Head of caudate nucleus (tissue), 42 donors: Measurements from ENCODE around the gene EXOC6.

Source experiments
- DNase-seq, 42 donors: peaks; one replicate each; pipeline versions ENCODE4 v3.0.0 to v3.0.0-alpha.2; 2020 to 2021; ENCODE audit warnings: mixed read lengths in 7 of 42
- intact Hi-C: fragments of 100-400 bp; cut with DNase I; formaldehyde crosslinking; loops from one replicate; pipeline ENCODE4 v1.15.0; 2022

Gene EXOC6, protein sequence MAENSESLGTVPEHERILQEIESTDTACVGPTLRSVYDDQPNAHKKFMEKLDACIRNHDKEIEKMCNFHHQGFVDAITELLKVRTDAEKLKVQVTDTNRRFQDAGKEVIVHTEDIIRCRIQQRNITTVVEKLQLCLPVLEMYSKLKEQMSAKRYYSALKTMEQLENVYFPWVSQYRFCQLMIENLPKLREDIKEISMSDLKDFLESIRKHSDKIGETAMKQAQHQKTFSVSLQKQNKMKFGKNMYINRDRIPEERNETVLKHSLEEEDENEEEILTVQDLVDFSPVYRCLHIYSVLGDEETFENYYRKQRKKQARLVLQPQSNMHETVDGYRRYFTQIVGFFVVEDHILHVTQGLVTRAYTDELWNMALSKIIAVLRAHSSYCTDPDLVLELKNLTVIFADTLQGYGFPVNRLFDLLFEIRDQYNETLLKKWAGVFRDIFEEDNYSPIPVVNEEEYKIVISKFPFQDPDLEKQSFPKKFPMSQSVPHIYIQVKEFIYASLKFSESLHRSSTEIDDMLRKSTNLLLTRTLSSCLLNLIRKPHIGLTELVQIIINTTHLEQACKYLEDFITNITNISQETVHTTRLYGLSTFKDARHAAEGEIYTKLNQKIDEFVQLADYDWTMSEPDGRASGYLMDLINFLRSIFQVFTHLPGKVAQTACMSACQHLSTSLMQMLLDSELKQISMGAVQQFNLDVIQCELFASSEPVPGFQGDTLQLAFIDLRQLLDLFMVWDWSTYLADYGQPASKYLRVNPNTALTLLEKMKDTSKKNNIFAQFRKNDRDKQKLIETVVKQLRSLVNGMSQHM

GRCh38 chr10:92848441-92849233 lies at the start of gene EXOC6:
Gene EXOC6 (plus strand): TSS chr10:92848520. CDS start chr10:92848534, 14 bp downstream.
- DNase-seq: peak; percentile 44 to 93 (median 82)
- intact Hi-C loops: loop anchor here (5.0 to 10.0 kb wide), 2 partner anchors 34 to 254 kb away; partner anchors contain the start of gene KIF11

DNA sequence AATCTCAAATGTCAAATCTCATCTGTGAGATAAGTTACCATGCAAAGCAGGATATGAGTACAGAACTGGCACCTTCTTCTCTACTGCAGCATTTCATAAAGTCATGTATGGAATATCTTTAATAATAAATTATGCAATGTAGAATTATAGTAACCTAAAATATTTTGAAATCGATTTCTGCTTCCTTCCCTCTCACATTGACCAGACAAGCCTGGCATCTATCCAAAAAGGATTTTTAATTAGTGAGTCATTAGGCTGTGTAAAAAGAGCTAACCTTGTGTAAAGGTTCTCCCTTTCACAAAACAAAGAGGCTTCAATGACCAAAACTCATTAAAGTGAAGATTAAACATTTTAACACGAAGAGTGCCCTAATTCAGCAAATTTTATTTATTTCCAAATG lies 48.8 kb upstream of the EXOC6 start:
- intact Hi-C loops: no loop called here
- no peak for DNase-seq

DNA sequence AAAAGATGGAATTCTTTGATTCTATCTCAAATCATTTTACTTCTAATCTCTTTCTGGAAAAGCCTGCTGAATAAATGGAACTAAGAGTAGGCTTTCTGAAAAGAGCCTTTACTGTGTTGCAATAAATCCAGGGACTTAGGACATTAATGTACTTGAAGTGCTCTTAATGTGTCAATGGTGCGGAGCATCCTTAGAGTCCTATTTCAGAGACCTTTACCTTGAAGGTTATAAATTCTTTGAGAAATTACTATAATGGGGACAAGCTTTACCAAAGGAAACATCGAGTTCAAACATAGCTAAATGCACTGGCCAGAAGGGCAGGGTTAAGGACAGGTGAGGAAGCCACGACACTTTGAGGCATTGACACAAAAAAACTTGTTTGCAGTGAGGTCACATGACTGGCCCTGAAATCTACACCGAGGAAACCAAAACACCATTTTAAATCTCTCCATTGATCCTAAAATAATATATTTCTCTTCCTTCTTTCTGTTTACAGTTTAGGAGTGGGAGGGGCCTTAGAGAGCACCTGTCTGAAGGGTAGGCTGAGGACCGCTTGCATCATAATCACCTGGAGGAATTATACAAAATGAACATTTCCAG lies 48.1 kb upstream of the EXOC6 start:
- DNase-seq: no peak
- intact Hi-C loops: no loop called here

GRCh38 chr10:92801978-92802872 lies 46.1 kb upstream of the EXOC6 start:
- intact Hi-C loops: no loop called here
- no peak for DNase-seq

DNA sequence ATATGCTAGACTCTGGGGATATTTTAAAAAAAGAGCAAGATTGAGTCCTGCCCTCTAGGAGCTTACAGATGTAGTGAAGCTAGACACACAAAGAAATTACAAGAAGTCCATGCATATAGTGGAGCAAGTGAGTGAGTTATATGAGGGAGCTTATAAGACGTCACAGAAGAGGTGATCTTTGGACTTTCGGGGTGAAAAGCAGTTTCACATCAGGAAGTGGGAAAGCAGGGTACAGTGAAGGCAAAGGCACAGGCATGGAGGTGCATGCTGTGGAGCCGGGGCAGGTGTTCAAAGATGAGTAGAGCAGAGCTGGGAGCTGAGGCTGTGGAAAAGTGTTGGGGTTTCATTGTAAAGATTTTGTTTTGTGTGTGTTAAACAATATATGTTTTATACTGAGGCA lies 38.5 kb upstream of the EXOC6 start:
- no peak for DNase-seq
- intact Hi-C loops: no loop called here

GRCh38 chr10:92810934-92811532 lies 37.3 kb upstream of the EXOC6 start:
- intact Hi-C loops: no loop called here
- DNase-seq: no peak

- no peak for DNase-seq
- intact Hi-C loops: no loop called here
Observed at GRCh38 chr10:92811986-92812385, 36.3 kb upstream of the EXOC6 start.

DNA sequence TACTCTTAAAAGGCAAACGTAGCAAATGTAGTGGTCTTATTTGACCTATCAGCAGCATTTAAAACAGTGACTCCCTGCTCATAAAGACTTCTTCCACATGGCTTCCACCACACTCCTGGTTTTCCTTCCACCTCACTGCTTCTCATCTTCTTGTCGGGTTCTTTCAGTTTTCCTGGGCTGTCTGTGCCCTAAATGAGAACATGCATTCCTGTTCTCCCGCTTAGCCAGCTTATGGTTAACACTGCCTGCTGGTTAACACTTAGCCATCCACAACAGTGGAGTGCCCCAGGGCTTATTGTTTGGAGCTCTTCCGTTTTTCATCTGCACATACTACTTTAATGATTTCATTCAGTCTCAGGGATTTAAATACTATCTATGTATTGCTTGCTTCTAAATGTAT lies 34.3 kb upstream of the EXOC6 start:
- DNase-seq: no peak
- intact Hi-C loops: no loop called here

GRCh38 chr10:92814790-92815189 lies 33.5 kb upstream of the EXOC6 start:
- intact Hi-C loops: no loop called here
- no peak for DNase-seq

GRCh38 chr10:92816091-92816531 lies 32.2 kb upstream of the EXOC6 start:
- DNase-seq: no peak
- intact Hi-C loops: no loop called here

GRCh38 chr10:92822060-92822634 lies 26.2 kb upstream of the EXOC6 start:
- intact Hi-C loops: no loop called here
- no peak for DNase-seq

DNA sequence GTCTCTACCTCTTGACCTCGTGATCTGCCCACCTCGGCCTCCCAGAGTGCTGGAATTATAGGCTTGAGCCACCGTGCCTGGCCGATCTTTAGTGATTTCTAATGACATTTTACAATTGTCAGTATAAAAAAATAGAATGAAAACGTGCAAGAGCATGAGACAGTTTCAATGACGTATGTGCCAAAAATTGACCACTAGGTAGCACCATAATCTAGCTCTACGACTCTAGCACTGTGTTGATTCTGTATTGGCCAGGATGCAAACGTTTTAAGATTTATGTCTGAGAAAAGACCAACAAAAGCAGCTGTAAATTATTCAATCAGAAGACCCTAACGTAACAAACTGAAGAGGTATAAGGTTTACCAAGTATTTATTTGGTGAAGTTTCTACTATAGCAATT lies 25.4 kb upstream of the EXOC6 start:
- no peak for DNase-seq
- intact Hi-C loops: no loop called here

DNA sequence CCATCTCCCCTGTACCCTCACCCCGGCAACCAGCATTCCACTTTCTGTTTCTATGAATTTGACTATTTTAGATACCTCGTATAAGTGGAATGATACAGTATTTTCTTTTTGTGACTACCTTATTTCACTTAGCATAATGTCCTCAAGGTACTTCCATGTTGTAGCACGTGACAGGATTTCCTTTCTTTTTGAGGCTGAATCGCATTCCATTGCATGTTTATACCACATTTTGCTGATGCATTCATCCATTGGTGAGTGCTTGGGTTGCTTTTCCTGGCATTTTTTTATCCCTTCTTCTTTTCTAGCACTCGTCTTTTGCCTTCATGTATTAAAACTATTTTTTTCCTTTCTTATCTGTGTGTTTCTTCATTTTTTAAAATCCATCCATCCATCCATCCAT lies 22.3 kb upstream of the EXOC6 start:
- intact Hi-C loops: no loop called here
- DNase-seq: no peak

DNA sequence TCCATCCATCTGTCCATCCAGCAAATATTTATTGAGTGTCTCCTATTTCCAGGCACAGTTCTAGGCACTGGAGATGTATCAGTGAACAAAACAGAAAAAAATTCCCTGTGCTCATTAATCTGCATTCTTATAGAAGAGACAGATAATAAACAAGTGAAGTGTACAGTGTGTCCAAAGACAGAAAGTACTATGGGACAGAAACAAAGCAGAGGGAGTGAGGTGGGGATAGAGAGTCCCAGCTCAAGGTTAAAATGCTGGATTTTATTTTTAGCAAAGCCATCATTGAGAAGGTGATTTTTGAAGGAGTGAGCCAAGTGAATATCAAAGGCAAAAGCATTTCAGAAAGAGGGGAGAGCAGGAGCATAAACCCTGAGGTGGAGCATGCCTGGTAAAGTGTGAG lies 21.8 kb upstream of the EXOC6 start:
- intact Hi-C loops: no loop called here
- no peak for DNase-seq

GRCh38 chr10:92829042-92829785 lies 19.1 kb upstream of the EXOC6 start:
- intact Hi-C loops: no loop called here
- no peak for DNase-seq

- intact Hi-C loops: no loop called here
- no peak for DNase-seq
Observed at GRCh38 chr10:92829786-92830377, 18.4 kb upstream of the EXOC6 start.
